Dendritic cell treated with granulocyte-macrophage colony-stimulating factor and Interleukin-4, amounts not matched to agents 40 ng/mL and 50 ng/mL, for 4 days (primary cell): ENCODE measurements around the gene ZNF841.
"Not testable (repeated sequence)": the region's sequence is repeated elsewhere in the genome, so short reads cannot be mapped to it uniquely, and the experiment has no call there.

ENCODE experiments used
- H3K27ac Mint-ChIP-seq: one replicate; pipeline ENCODE4 v1.8.0; 2022; ENCODE audit warnings: mild to moderate bottlenecking, mixed read lengths
- H3K27me3 Mint-ChIP-seq: one replicate; pipeline ENCODE4 v1.8.0; 2022; ENCODE audit warnings: mild to moderate bottlenecking, mixed read lengths
- H3K36me3 Mint-ChIP-seq: one replicate; pipeline ENCODE4 v1.8.0; 2022; ENCODE audit warnings: low read depth, mixed read lengths
- H3K4me1 Mint-ChIP-seq: one replicate; pipeline ENCODE4 v1.8.0; 2022; ENCODE audit warnings: low read depth, mixed read lengths
- H3K4me3 Mint-ChIP-seq: one replicate; pipeline ENCODE4 v1.8.0; 2022; ENCODE audit warnings: mild to moderate bottlenecking, moderate library complexity, mixed read lengths
- H3K9me3 Mint-ChIP-seq: one replicate; pipeline ENCODE4 v1.8.0; 2022; ENCODE audit warnings: mixed read lengths
- intact Hi-C: fragments of 100-400 bp; cut with micrococcal nuclease; formaldehyde crosslinking; loops from one replicate; pipeline ENCODE4 v1.15.0; 2022

Gene ZNF841

GRCh38 chr19:52101866-52102562, 6.4 kb upstream of the ZNF841 start:
- no peak overlapping the region for H3K4me3 Mint-ChIP-seq
- intact Hi-C loops: no loop called here
- no peak overlapping the region for H3K27ac Mint-ChIP-seq
- H3K4me1 Mint-ChIP-seq: no peaks in the 10 kb centered on the region
- peaks cover 1% of the 10 kb centered on the region for H3K36me3 Mint-ChIP-seq
- no peaks in the 10 kb centered on the region for H3K27me3 Mint-ChIP-seq
- peaks cover 75% of the 10 kb centered on the region for H3K9me3 Mint-ChIP-seq

GRCh38 chr19:52099497-52100138, 4.1 kb upstream of the ZNF841 start:
- H3K4me1 Mint-ChIP-seq: peaks cover 9% of the 10 kb centered on the region
- peaks cover 25% of the 10 kb centered on the region for H3K36me3 Mint-ChIP-seq
- H3K27me3 Mint-ChIP-seq: no peaks in the 10 kb centered on the region
- no peak overlapping the region for H3K4me3 Mint-ChIP-seq
- H3K9me3 Mint-ChIP-seq: peaks cover 73% of the 10 kb centered on the region
- no peak overlapping the region for H3K27ac Mint-ChIP-seq
- intact Hi-C loops: no loop called here

GRCh38 chr19:52096416-52096815, 851 bp upstream of the ZNF841 start:
- H3K27me3 Mint-ChIP-seq, H3K27ac Mint-ChIP-seq, H3K4me3 Mint-ChIP-seq, intact Hi-C loops: not testable (repeated sequence)
- Mint-ChIP-seq H3K9me3 (peaks cover 83% of the 10 kb centered on the region), H3K4me1 (peaks cover 19% of the 10 kb centered on the region), H3K36me3 (peaks cover 57% of the 10 kb centered on the region)

- peaks cover 19% of the 10 kb centered on the region for H3K4me1 Mint-ChIP-seq
- intact Hi-C loops: no loop called here
Measured at GRCh38 chr19:52094526-52095130, 937 bp downstream of the ZNF841 start.

GRCh38 chr19:52086481-52086880, 9.1 kb downstream of the ZNF841 start:
- intact Hi-C loops: no loop called here
- Mint-ChIP-seq H3K27me3 (no peaks in the 10 kb centered on the region), H3K4me1 (peaks cover 5% of the 10 kb centered on the region), H3K27ac (no peak overlapping the region), H3K9me3 (peaks cover 89% of the 10 kb centered on the region), H3K4me3 (no peak overlapping the region), H3K36me3 (peaks cover 100% of the 10 kb centered on the region)

More at GRCh38 chr19:52094526-52095130, 937 bp downstream of the ZNF841 start:
- H3K27me3 Mint-ChIP-seq: no peaks in the 10 kb centered on the region
- peaks cover 92% of the 10 kb centered on the region for H3K9me3 Mint-ChIP-seq
- H3K36me3 Mint-ChIP-seq: peaks cover 74% of the 10 kb centered on the region
- H3K27ac Mint-ChIP-seq: peak overlapping the region; percentile 90
- peak overlapping the region; percentile 88 for H3K4me3 Mint-ChIP-seq

- Mint-ChIP-seq H3K9me3 (peaks cover 84% of the 10 kb centered on the region), H3K4me3 (no peak overlapping the region), H3K36me3 (peaks cover 97% of the 10 kb centered on the region), H3K27me3 (no peaks in the 10 kb centered on the region), H3K27ac (no peak overlapping the region), H3K4me1 (no peaks in the 10 kb centered on the region)
- intact Hi-C loops: no loop called here
Measured at GRCh38 chr19:52070496-52070895, 25.1 kb downstream of the ZNF841 start.

- Mint-ChIP-seq H3K27me3 (no peaks in the 10 kb centered on the region), H3K9me3 (peaks cover 84% of the 10 kb centered on the region), H3K4me3 (no peak overlapping the region), H3K36me3 (peaks cover 97% of the 10 kb centered on the region), H3K27ac (no peak overlapping the region), H3K4me1 (no peaks in the 10 kb centered on the region)
- intact Hi-C loops: no loop called here
Measured at GRCh38 chr19:52069653-52070052, 25.9 kb downstream of the ZNF841 start.

GRCh38 chr19:52066258-52066863, 29.2 kb downstream of the ZNF841 start:
- Mint-ChIP-seq H3K27ac (no peak overlapping the region), H3K9me3 (peaks cover 92% of the 10 kb centered on the region), H3K4me3 (no peak overlapping the region), H3K27me3 (no peaks in the 10 kb centered on the region), H3K4me1 (no peaks in the 10 kb centered on the region), H3K36me3 (peaks cover 93% of the 10 kb centered on the region)
- intact Hi-C loops: no loop called here

GRCh38 chr19:52065399-52065798, 30.2 kb downstream of the ZNF841 start:
- no peaks in the 10 kb centered on the region for H3K27me3 Mint-ChIP-seq
- peaks cover 90% of the 10 kb centered on the region for H3K36me3 Mint-ChIP-seq
- intact Hi-C loops: no loop called here
- peaks cover 92% of the 10 kb centered on the region for H3K9me3 Mint-ChIP-seq
- H3K4me1 Mint-ChIP-seq: no peaks in the 10 kb centered on the region
- H3K27ac Mint-ChIP-seq: no peak overlapping the region
- H3K4me3 Mint-ChIP-seq: no peak overlapping the region

GRCh38 chr19:52056480-52056879, 39.1 kb downstream of the ZNF841 start:
- H3K27ac Mint-ChIP-seq, H3K4me1 Mint-ChIP-seq, intact Hi-C loops, H3K27me3 Mint-ChIP-seq, H3K4me3 Mint-ChIP-seq: not testable (repeated sequence)
- H3K9me3 Mint-ChIP-seq: peaks cover 94% of the 10 kb centered on the region
- H3K36me3 Mint-ChIP-seq: peaks cover 57% of the 10 kb centered on the region

- intact Hi-C loops, H3K27me3 Mint-ChIP-seq, H3K4me3 Mint-ChIP-seq, H3K27ac Mint-ChIP-seq: not testable (repeated sequence)
- peaks cover 74% of the 10 kb centered on the region for H3K9me3 Mint-ChIP-seq
- peaks cover 17% of the 10 kb centered on the region for H3K4me1 Mint-ChIP-seq
- H3K36me3 Mint-ChIP-seq: peaks cover 68% of the 10 kb centered on the region
Measured at GRCh38 chr19:52051736-52052135, 43.8 kb downstream of the ZNF841 start.

GRCh38 chr19:52048555-52049501, 46.7 kb downstream of the ZNF841 start, which contains the start of gene ZNF432:
TSS of gene ZNF432 (minus strand) at chr19:52048838. CDS start at chr19:52046868, 1,970 bp downstream.
- peaks cover 75% of the 10 kb centered on the region for H3K36me3 Mint-ChIP-seq
- intact Hi-C loops: loop anchor here (1.0 kb wide), 1 partner anchor 21 kb away; the partner anchor contains the start of gene ZNF614
- H3K9me3 Mint-ChIP-seq: peaks cover 54% of the 10 kb centered on the region
- H3K27me3 Mint-ChIP-seq: no peaks in the 10 kb centered on the region
- H3K27ac Mint-ChIP-seq: peak within 1 kb of the TSS; percentile 98
- H3K4me1 Mint-ChIP-seq: peaks cover 17% of the 10 kb centered on the region
- peak within 1 kb of the TSS; percentile 83 for H3K4me3 Mint-ChIP-seq

- Mint-ChIP-seq H3K27ac (no peak overlapping the region), H3K36me3 (peaks cover 99% of the 10 kb centered on the region), H3K9me3 (peaks cover 90% of the 10 kb centered on the region), H3K4me1 (no peaks in the 10 kb centered on the region), H3K4me3 (no peak overlapping the region), H3K27me3 (no peaks in the 10 kb centered on the region)
- intact Hi-C loops: no loop called here
Measured at GRCh38 chr19:52039169-52039568, 56.4 kb downstream of the ZNF841 start.
